HEK293 (cell line): ENCODE data around the gene TANK.

ENCODE experiments used
- CTCF ChIA-PET: fragments of 350-600 bp; formaldehyde crosslinking; extraction: SDS; loops from one replicate; lab custom pipeline; 2021; ENCODE audit warnings: antibody characterized with exemption; lab: Yijun Ruan, JAX
- POLR2A ChIA-PET: fragments of 300-600 bp; formaldehyde crosslinking; extraction: SDS; loops from one replicate; lab custom pipeline; 2020; ENCODE audit warnings: antibody characterized with exemption, inconsistent platforms; lab: Yijun Ruan, JAX
- H3K27ac ChIP-seq: fragments of 200-500 bp; sonication (Bioruptor generic); 2 replicates; pipeline ENCODE4 v1.5.1; 2014; ENCODE audit warnings: low read depth, low read length, control low read depth, inconsistent platforms; ENCODE audit errors: extremely low read depth
- H3K36me3 ChIP-seq, 2 experiments: fragments of 200-500 bp in 1 of 2; sonication (Bioruptor generic) in 1 of 2; 1 replicate in 1 of 2; 2 replicates in 1 of 2; pipeline ENCODE4 v1.5.1; 2014 to 2017; ENCODE audit warnings: inconsistent platforms in 2 of 2, low read length in 2 of 2; ENCODE audit not compliant: control insufficient read depth in 2 of 2, insufficient read depth in 1 of 2
- H3K4me1 ChIP-seq: fragments of 200-500 bp; sonication (Bioruptor generic); 2 replicates; pipeline ENCODE4 v1.5.1; 2014; ENCODE audit warnings: mild to moderate bottlenecking, low read length, inconsistent platforms; ENCODE audit not compliant: control insufficient read depth, insufficient read depth
- H3K4me3 ChIP-seq: 2 replicates; pipeline ENCODE4 v1.5.1; 2011; ENCODE audit warnings: low read depth, mild to moderate bottlenecking, control low read depth, low read length, moderate library complexity
- H3K9me3 ChIP-seq: fragments of 200-500 bp; sonication (Bioruptor generic); 2 replicates; pipeline ENCODE4 v1.5.1; 2014; ENCODE audit warnings: low read depth, low read length, inconsistent platforms; ENCODE audit not compliant: control insufficient read depth, insufficient read depth
- GLIS2 ChIP-seq: fragments of 450-650 bp; formaldehyde crosslinking; IDR thresholded peaks from 2 replicates; pipeline ENCODE4 v1.5.1; 2016; ENCODE audit warnings: missing biosample characterization, missing genetic modification characterization
- PRDM1 ChIP-seq: fragments of 450-650 bp; formaldehyde crosslinking; IDR thresholded peaks from 2 replicates; pipeline ENCODE4; 2016; ENCODE audit warnings: missing biosample characterization, missing genetic modification characterization
- SCRT2 ChIP-seq: fragments of 450-650 bp; formaldehyde crosslinking; IDR thresholded peaks from 2 replicates; pipeline ENCODE4 v1.5.1; 2016; ENCODE audit warnings: missing biosample characterization, missing genetic modification characterization
- SETDB1 ChIP-seq: IDR thresholded peaks from one replicate; pipeline ENCODE4 v1.6.1; 2017; ENCODE audit warnings: mild to moderate bottlenecking, low read length, moderate library complexity, mixed read lengths; ENCODE audit not compliant: insufficient read length
- ZBTB6 ChIP-seq: fragments of 450-650 bp; formaldehyde crosslinking; IDR thresholded peaks from 2 replicates; pipeline ENCODE4 v1.5.1; 2017; ENCODE audit warnings: missing biosample characterization, missing genetic modification characterization
- ZFP69B ChIP-seq: fragments of 450-650 bp; formaldehyde crosslinking; IDR thresholded peaks from 2 replicates; pipeline ENCODE4 v1.5.1; 2016; ENCODE audit warnings: missing biosample characterization, missing genetic modification characterization
- ZNF211 ChIP-seq: fragments of 450-650 bp; formaldehyde crosslinking; IDR thresholded peaks from 2 replicates; pipeline ENCODE4 v1.5.1; 2016; ENCODE audit warnings: low read depth, missing biosample characterization, missing genetic modification characterization
- ZNF274 ChIP-seq, 2 experiments: fragments of 200-500 bp in 1 of 2; fragments of 450-650 bp in 1 of 2; sonication (Bioruptor generic) in 1 of 2; formaldehyde crosslinking in 1 of 2; IDR thresholded peaks; 2 replicates each; pipeline versions ENCODE4 v1.5.1 to v1.6.1; 2014 to 2016; ENCODE audit warnings: borderline replicate concordance in 1 of 2, inconsistent platforms in 1 of 2, low read length in 1 of 2, missing biosample characterization in 1 of 2, missing genetic modification characterization in 1 of 2
- ZNF324 ChIP-seq: fragments of 450-650 bp; formaldehyde crosslinking; IDR thresholded peaks from 2 replicates; pipeline ENCODE4 v1.5.1; 2016; ENCODE audit warnings: missing biosample characterization, missing genetic modification characterization
- ZNF341 ChIP-seq: fragments of 450-650 bp; formaldehyde crosslinking; IDR thresholded peaks from 2 replicates; pipeline ENCODE4; 2016; ENCODE audit warnings: low read depth, missing biosample characterization, missing genetic modification characterization
- ZNF366 ChIP-seq: fragments of 450-650 bp; formaldehyde crosslinking; conservative IDR thresholded peaks from 2 replicates; pipeline ENCODE4 v1.5.1; 2016; ENCODE audit warnings: missing biosample characterization, missing genetic modification characterization
- ZNF404 ChIP-seq: fragments of 450-650 bp; formaldehyde crosslinking; IDR thresholded peaks from 2 replicates; pipeline ENCODE4 v1.5.1; 2017; ENCODE audit warnings: missing biosample characterization, missing genetic modification characterization
- ZNF513 ChIP-seq: fragments of 450-650 bp; IDR thresholded peaks from 2 replicates; pipeline ENCODE4 v1.5.1; 2018; ENCODE audit warnings: missing biosample characterization, missing genetic modification characterization
- ZNF530 ChIP-seq: fragments of 450-650 bp; formaldehyde crosslinking; IDR thresholded peaks from 2 replicates; pipeline ENCODE4 v1.5.1; 2016; ENCODE audit warnings: low read depth, missing biosample characterization, missing genetic modification characterization
- ZNF548 ChIP-seq: fragments of 450-650 bp; formaldehyde crosslinking; IDR thresholded peaks from 2 replicates; pipeline ENCODE4 v1.5.1; 2016; ENCODE audit warnings: missing biosample characterization, missing genetic modification characterization
- ZNF610 ChIP-seq: fragments of 450-650 bp; formaldehyde crosslinking; IDR thresholded peaks from 2 replicates; pipeline ENCODE4 v1.5.1; 2016; ENCODE audit warnings: missing biosample characterization, missing genetic modification characterization, borderline replicate concordance
- ZNF629 ChIP-seq: fragments of 450-650 bp; formaldehyde crosslinking; IDR thresholded peaks from 2 replicates; pipeline ENCODE4 v1.5.1; 2017; ENCODE audit warnings: missing biosample characterization, missing genetic modification characterization
- ZNF654 ChIP-seq: fragments of 450-650 bp; formaldehyde crosslinking; IDR thresholded peaks from 2 replicates; pipeline ENCODE4 v1.5.1; 2016; ENCODE audit warnings: low read depth, missing biosample characterization, missing genetic modification characterization
- ZNF660 ChIP-seq: fragments of 450-650 bp; IDR thresholded peaks from 2 replicates; pipeline ENCODE4 v1.5.1; 2018; ENCODE audit warnings: missing biosample characterization, mild to moderate bottlenecking, missing genetic modification characterization
- ZNF664 ChIP-seq: fragments of 450-650 bp; formaldehyde crosslinking; IDR thresholded peaks from 2 replicates; pipeline ENCODE4 v1.5.1; 2016; ENCODE audit warnings: missing biosample characterization, missing genetic modification characterization
- ZSCAN4 ChIP-seq: fragments of 450-650 bp; formaldehyde crosslinking; IDR thresholded peaks from 2 replicates; pipeline ENCODE4 v1.5.1; 2017; ENCODE audit warnings: missing biosample characterization, missing genetic modification characterization

TANK gene

GRCh38 chr2:161150704-161151103, 9.5 kb upstream of the TANK start:
- TF ChIP-seq ZNF513 (tag by site-specific recombination) (no peak), ZNF530 (tag by site-specific recombination) (no peak), ZNF211 (tag by site-specific recombination) (no peak), ZFP69B (tag by site-specific recombination) (no peak), ZNF654 (tag by site-specific recombination) (no peak), ZNF548 (tag by site-specific recombination) (no peak), ZBTB6 (no peak), ZNF404 (no peak), ZNF629 (no peak), SCRT2 (tag by site-specific recombination) (no peak), ZNF660 (no peak), ZNF366 (tag by site-specific recombination) (no peak), ZNF324 (tag by site-specific recombination) (no peak), ZNF274 (IDR thresholded peaks at IDR 0.05; ENCODE audit: low read length) (no peak), ZNF274 (tag by site-specific recombination; IDR thresholded peaks at IDR 0.05; ENCODE audit: borderline replicate concordance) (no peak), ZSCAN4 (tag by site-specific recombination) (no peak), ZNF610 (tag by site-specific recombination) (no peak), ZNF664 (tag by site-specific recombination) (no peak), PRDM1 (tag by site-specific recombination) (no peak), GLIS2 (tag by site-specific recombination) (no peak)
- Histone ChIP-seq H3K36me3 (no peaks in the 10 kb centered on the region), H3K27ac (no peak overlapping the region), H3K9me3 (no peaks in the 10 kb centered on the region), H3K4me3 (no peak overlapping the region), H3K4me1 (no peaks in the 10 kb centered on the region)
- ChIA-PET POLR2A (no interaction called here), CTCF (no interaction called here)

GRCh38 chr2:161152302-161152701, 7.9 kb upstream of the TANK start:
- H3K4me3 ChIP-seq = no peak overlapping the region
- H3K9me3 ChIP-seq = no peaks in the 10 kb centered on the region
- no peak overlapping the region for H3K27ac ChIP-seq
- TF ChIP-seq SETDB1 (peak; percentile 61), ZNF341 (tag by site-specific recombination) (no peak)
- no peaks in the 10 kb centered on the region for H3K4me1 ChIP-seq
- no peaks in the 10 kb centered on the region for H3K36me3 ChIP-seq
- POLR2A ChIA-PET = no interaction called here
- CTCF ChIA-PET = interaction anchor here (0.9 to 1.0 kb wide), 2 partner anchors 9 to 90 kb away, joined by 5 read pairs; no protein-coding TSS in a partner anchor
